MM.1S (cell line): Measurements from ENCODE around the gene KLHL18.
"Not testable (repeated sequence)": the region's sequence is repeated elsewhere in the genome, so short reads cannot be mapped to it uniquely, and the experiment has no call there.

Experiments
- DNase-seq: peaks from one replicate; pipeline ENCODE4 v3.0.0-alpha.2; 2015
- H2AFZ ChIP-seq: fragments of 300-600 bp; sonication (generic); 2 replicates; pipeline ENCODE4 v1.6.0; 2016; ENCODE audit warnings: antibody characterized with exemption, low read length
- H3F3A ChIP-seq: fragments of 300-600 bp; sonication (generic); 2 replicates; pipeline ENCODE4 v1.6.1; 2016; ENCODE audit warnings: mild to moderate bottlenecking, antibody characterized with exemption, low read length, moderate library complexity, mixed read lengths; ENCODE audit not compliant: insufficient read depth
- H3K27ac ChIP-seq: fragments of 300-600 bp; sonication (generic); 2 replicates; pipeline ENCODE4 v1.5.1; 2016; ENCODE audit warnings: mild to moderate bottlenecking, low read length
- H3K27me3 ChIP-seq: fragments of 300-600 bp; sonication (generic); replicated peaks from 2 replicates; pipeline ENCODE4 v1.6.0; 2016; ENCODE audit warnings: low read length; ENCODE audit not compliant: insufficient read depth
- H3K36me3 ChIP-seq: fragments of 300-600 bp; sonication (generic); replicated peaks from 2 replicates; pipeline ENCODE4 v1.6.1; 2016; ENCODE audit warnings: mild to moderate bottlenecking, low read length, mixed read lengths; ENCODE audit not compliant: insufficient read depth
- H3K4me1 ChIP-seq: fragments of 300-600 bp; sonication (generic); 2 replicates; pipeline ENCODE4 v1.6.1; 2016; ENCODE audit warnings: low read length, mixed read lengths
- H3K4me2 ChIP-seq: fragments of 300-600 bp; sonication (generic); 2 replicates; pipeline ENCODE4 v1.6.0; 2016; ENCODE audit warnings: low read depth, low read length
- H3K4me3 ChIP-seq: fragments of 300-600 bp; sonication (generic); 2 replicates; pipeline ENCODE4 v1.5.1; 2016; ENCODE audit warnings: low read length, mixed read lengths
- H3K79me2 ChIP-seq: fragments of 300-600 bp; sonication (generic); 2 replicates; pipeline ENCODE4 v1.6.1; 2016; ENCODE audit warnings: mixed run types, low read length, mixed read lengths
- H3K9ac ChIP-seq: fragments of 300-600 bp; sonication (generic); 2 replicates; pipeline ENCODE4 v1.6.1; 2016; ENCODE audit warnings: low read length, mixed read lengths
- H3K9me2 ChIP-seq: fragments of 300-600 bp; sonication (generic); replicated peaks from 2 replicates; pipeline ENCODE4 v1.6.1; 2016; ENCODE audit warnings: mild to moderate bottlenecking, low read length, mixed read lengths; ENCODE audit not compliant: insufficient read depth
- H3K9me3 ChIP-seq: fragments of 300-600 bp; sonication (generic); replicated peaks from 2 replicates; pipeline ENCODE4 v1.6.1; 2016; ENCODE audit warnings: mild to moderate bottlenecking, low read length, mixed read lengths; ENCODE audit not compliant: insufficient read depth
- H4K20me1 ChIP-seq: fragments of 300-600 bp; sonication (generic); 2 replicates; pipeline ENCODE4 v1.6.1; 2016; ENCODE audit warnings: mild to moderate bottlenecking, low read length, moderate library complexity, mixed read lengths; ENCODE audit not compliant: insufficient read depth
- EZH2 ChIP-seq: fragments of 300-600 bp; sonication (generic); optimal IDR thresholded peaks from 2 replicates; pipeline ENCODE3; 2017; ENCODE audit warnings: low read depth, mild to moderate bottlenecking, antibody characterized with exemption, low read length, mixed read lengths
- EZH2phosphoT487 ChIP-seq: fragments of 300-600 bp; sonication (generic); IDR thresholded peaks from 2 replicates; pipeline ENCODE4 v1.6.1; 2018; ENCODE audit warnings: antibody characterized with exemption, low read length
- TF ChIP-seq, protein P1 (sequence below): fragments of 300-600 bp; sonication (generic); IDR thresholded peaks from 2 replicates; pipeline ENCODE4 v1.5.1; 2016; ENCODE audit warnings: antibody characterized with exemption, low read length, mixed read lengths

Gene KLHL18

DNA sequence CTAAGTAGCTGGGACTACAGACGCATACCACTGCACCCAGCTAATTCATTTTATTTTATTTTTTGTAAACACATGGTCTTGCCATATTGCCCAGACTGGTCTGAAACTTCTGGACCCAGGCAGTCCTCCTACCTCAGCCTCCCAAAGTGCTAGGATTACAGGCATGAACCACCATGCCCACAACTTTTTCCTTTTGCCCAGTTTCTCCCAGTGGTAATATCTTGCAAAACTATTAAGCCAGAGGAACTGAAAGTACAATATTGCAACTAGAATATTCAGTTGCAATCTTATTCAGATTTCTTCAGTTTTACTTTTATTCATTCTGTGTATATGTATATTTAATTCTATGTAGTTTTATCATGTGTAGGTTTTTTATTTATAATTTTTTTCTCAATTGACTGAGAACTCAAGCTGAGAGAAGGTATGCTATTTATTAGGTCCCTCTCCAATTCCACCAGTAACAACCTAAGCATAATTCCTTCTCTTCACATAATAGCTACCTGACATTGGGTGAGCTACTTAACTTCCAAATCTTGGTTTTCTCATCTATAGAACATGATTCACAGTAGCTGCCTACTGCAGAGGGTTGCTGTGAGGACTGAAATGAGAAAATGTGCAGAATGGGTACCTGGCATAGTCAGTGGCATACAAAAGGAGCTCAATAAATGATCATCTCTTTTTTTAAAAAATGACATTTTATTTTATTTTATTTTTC is 30.8 kb downstream of the KLHL18 start:
- TF ChIP-seq, protein P1, sequence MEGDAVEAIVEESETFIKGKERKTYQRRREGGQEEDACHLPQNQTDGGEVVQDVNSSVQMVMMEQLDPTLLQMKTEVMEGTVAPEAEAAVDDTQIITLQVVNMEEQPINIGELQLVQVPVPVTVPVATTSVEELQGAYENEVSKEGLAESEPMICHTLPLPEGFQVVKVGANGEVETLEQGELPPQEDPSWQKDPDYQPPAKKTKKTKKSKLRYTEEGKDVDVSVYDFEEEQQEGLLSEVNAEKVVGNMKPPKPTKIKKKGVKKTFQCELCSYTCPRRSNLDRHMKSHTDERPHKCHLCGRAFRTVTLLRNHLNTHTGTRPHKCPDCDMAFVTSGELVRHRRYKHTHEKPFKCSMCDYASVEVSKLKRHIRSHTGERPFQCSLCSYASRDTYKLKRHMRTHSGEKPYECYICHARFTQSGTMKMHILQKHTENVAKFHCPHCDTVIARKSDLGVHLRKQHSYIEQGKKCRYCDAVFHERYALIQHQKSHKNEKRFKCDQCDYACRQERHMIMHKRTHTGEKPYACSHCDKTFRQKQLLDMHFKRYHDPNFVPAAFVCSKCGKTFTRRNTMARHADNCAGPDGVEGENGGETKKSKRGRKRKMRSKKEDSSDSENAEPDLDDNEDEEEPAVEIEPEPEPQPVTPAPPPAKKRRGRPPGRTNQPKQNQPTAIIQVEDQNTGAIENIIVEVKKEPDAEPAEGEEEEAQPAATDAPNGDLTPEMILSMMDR = no peak
- no peak for TF ChIP-seq EZH2phosphoT487
- no peak for TF ChIP-seq EZH2
- DNase-seq = no peak
- Histone ChIP-seq H3K27ac (no peak overlapping the region), H2AFZ (no peak overlapping the region), H3K4me3 (no peak overlapping the region), H3K4me2 (no peak overlapping the region), H3K9me3 (no peaks in the 10 kb centered on the region), H3K4me1 (no peaks in the 10 kb centered on the region), H3K9ac (no peak overlapping the region), H3K9me2 (no peaks in the 10 kb centered on the region), H3F3A (no peaks in the 10 kb centered on the region; the same call in 1 of the 2 replicates), H3K36me3 (no peaks in the 10 kb centered on the region), H3K79me2 (peaks cover 4% of the 10 kb centered on the region; the same call in 1 of the 2 replicates), H3K27me3 (no peaks in the 10 kb centered on the region), H4K20me1 (no peaks in the 10 kb centered on the region)

DNA sequence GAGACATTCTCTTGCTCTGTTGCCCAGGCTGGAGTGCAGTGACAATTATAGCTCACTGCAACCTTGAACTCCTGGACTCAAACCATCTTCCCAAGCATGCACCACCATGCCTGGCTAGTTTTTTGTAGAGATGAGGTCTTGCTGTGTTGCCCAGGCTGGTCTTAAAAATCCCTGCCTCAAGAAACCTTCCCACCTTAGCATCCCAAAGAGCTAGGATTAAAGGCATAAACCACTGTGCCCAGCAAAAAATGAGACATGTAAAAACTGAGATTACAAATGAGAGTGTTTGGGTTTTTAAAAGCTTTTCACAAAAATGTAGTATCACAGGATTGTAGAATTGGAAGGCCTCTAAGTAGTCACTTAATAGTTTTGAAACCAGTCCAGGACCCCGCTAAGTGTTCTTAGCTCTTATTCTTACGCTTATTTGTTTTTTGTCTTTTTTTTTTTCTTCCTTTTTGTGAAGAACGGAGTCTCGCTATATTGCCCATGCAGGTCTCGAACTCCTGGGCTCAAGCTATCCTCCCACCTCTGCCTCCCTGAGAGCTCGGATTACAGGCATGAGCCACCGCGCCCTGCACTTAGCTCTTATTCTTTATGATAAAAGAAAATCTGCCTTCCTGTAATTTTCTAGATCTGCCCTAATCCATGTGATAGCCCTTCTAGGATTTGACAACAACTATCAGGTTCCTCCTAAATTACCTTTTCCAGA is 31.5 kb downstream of the KLHL18 start:
- no peak for DNase-seq
- TF ChIP-seq EZH2 = no peak
- TF ChIP-seq, protein P1 = no peak
- TF ChIP-seq EZH2phosphoT487 = no peak
- no peaks in the 10 kb centered on the region for H3K27me3 ChIP-seq
- peaks cover 4% of the 10 kb centered on the region; the same call in 1 of the 2 replicates for H3K79me2 ChIP-seq
- no peak overlapping the region for H3K4me3 ChIP-seq
- H3K4me1 ChIP-seq = no peaks in the 10 kb centered on the region
- no peak overlapping the region for H3K9ac ChIP-seq
- no peaks in the 10 kb centered on the region; the same call in 1 of the 2 replicates for H3F3A ChIP-seq
- no peaks in the 10 kb centered on the region for H3K9me3 ChIP-seq
- H3K36me3 ChIP-seq = no peaks in the 10 kb centered on the region
- no peaks in the 10 kb centered on the region for H4K20me1 ChIP-seq
- H3K9me2 ChIP-seq = no peaks in the 10 kb centered on the region
- H3K27ac ChIP-seq = no peak overlapping the region
- no peak overlapping the region for H2AFZ ChIP-seq
- no peak overlapping the region for H3K4me2 ChIP-seq

DNA sequence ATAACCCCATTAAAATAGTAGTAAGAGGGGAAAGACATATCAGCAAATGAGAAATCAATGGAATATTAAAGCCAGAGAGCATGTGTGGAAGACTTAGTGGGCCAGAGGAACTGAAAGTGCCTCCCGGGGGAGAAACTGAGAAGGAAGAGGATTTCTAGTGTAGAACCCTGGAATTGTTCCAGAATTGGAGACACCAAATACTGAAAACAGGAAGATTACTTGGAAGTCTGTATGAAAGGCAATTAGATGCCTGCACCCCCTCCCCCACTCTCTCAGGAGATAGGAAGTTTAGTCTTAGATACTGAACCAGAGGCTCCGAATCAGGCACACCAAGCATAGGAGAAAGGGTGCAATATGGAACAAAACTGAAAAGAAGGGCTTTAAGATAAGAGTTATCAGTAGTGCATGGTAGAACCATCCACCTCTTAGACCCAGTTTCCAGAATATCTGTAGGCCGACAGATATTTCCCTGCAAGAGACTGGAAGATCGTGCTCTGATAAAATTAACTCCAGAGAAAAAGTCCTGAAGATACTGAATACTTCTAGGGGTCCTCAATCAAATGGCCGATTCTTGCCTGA is 32.4 kb downstream of the KLHL18 start:
- Histone ChIP-seq H3K9me3 (no peaks in the 10 kb centered on the region), H3K27me3 (no peaks in the 10 kb centered on the region), H3K4me1 (no peaks in the 10 kb centered on the region), H3K36me3 (no peaks in the 10 kb centered on the region), H2AFZ (no peak overlapping the region), H3K9ac (no peak overlapping the region), H4K20me1 (no peaks in the 10 kb centered on the region), H3K79me2 (peaks cover 4% of the 10 kb centered on the region; the same call in 1 of the 2 replicates), H3K4me3 (no peak overlapping the region), H3K9me2 (no peaks in the 10 kb centered on the region), H3K4me2 (no peak overlapping the region), H3K27ac (no peak overlapping the region), H3F3A (no peaks in the 10 kb centered on the region; the same call in 1 of the 2 replicates)
- DNase-seq = no peak
- TF ChIP-seq EZH2phosphoT487 = no peak
- TF ChIP-seq, protein P1 = no peak
- no peak for TF ChIP-seq EZH2

DNA sequence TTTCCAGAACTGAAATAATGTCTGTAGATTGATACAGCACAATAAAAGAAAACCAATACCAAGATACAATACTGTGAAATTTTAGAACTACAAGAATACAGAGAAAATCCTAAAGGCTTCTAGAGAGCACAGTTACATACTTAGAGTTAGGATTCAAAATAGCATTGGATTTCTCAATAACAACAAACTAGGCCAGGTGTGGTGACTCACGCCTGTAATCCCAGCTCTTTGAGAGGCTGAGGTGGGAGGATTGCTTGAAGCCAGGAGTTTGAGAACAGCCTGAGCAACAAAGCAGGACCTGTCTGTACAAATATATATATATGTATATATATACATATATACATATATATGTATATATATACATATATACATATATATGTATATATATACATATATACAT is 33.4 kb downstream of the KLHL18 start:
- not testable (repeated sequence) for DNase-seq, H3K9me3 ChIP-seq, H3K4me2 ChIP-seq, H3K9me2 ChIP-seq, H3K4me3 ChIP-seq, H3K36me3 ChIP-seq, H2AFZ ChIP-seq, H3K27me3 ChIP-seq, H3F3A ChIP-seq, H3K4me1 ChIP-seq, H3K27ac ChIP-seq, H4K20me1 ChIP-seq, H3K9ac ChIP-seq, H3K79me2 ChIP-seq
